Neural cell (in vitro differentiated cells): Measurements from ENCODE around the gene C21orf58.

ENCODE experiments used
- EP300 ChIP-seq: fragments of 450-650 bp; conservative IDR thresholded peaks from 2 replicates; pipeline ENCODE4 v1.6.1; 2014; ENCODE audit warnings: antibody characterized with exemption, mild to moderate bottlenecking, moderate library complexity; ENCODE audit not compliant: poor library complexity, severe bottlenecking
- EZH2 ChIP-seq: fragments of 200-600, 300-800 bp; shearing (Covaris generic), sonication (generic); IDR thresholded peaks from 2 replicates; pipeline ENCODE4 v1.6.1; 2014; ENCODE audit warnings: antibody characterized with exemption, low read length, borderline replicate concordance, mild to moderate bottlenecking; ENCODE audit not compliant: insufficient read depth, poor library complexity, severe bottlenecking
- POLR2AphosphoS5 ChIP-seq: IDR thresholded peaks from 2 replicates; pipeline ENCODE4 v1.6.1; 2012
- RAD21 ChIP-seq: fragments of 450-650 bp; conservative IDR thresholded peaks from 2 replicates; pipeline ENCODE4 v1.6.1; 2014; ENCODE audit warnings: antibody characterized with exemption, mild to moderate bottlenecking, moderate library complexity
- SMC3 ChIP-seq: fragments of 450-650 bp; conservative IDR thresholded peaks from 2 replicates; pipeline ENCODE4 v1.6.1; 2014; ENCODE audit warnings: antibody characterized with exemption, mild to moderate bottlenecking, moderate library complexity; ENCODE audit not compliant: poor library complexity
- TAF1 ChIP-seq: IDR thresholded peaks from 2 replicates; pipeline ENCODE4 v1.6.1; 2012; ENCODE audit warnings: low read depth
- TF ChIP-seq, protein P1 (sequence below): fragments of 450-650 bp; IDR thresholded peaks from 2 replicates; pipeline ENCODE4 v1.5.1; 2014; ENCODE audit warnings: antibody characterized with exemption, mild to moderate bottlenecking, moderate library complexity; ENCODE audit not compliant: poor library complexity, severe bottlenecking
- TF ChIP-seq, protein P2 (sequence below): IDR thresholded peaks from 2 replicates; pipeline ENCODE4 v1.6.1; 2012; ENCODE audit warnings: borderline replicate concordance

DNA sequence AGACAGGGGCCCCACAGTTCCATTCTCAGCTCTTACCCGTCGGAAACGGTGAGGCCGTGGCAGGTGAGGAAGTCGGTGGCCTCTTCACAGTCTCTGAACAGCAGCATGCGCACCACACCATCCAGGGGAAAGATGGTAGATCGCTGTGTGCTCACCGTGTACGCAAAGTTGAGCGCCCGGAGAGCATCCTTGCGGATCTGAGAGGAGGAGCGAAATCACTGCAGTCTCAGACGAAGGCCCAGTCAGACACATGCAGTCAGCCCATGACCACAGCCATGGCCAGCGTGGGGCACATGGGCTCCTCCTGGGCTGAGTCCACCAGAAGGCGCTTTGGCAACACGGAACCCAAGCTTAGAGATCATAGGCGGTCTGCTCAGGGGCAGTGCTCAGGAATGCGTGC lies 56.7 kb downstream of the C21orf58 start:
- TF ChIP-seq POLR2AphosphoS5 (no peak), TAF1 (no peak), EZH2 (no peak), EP300 (no peak), SMC3 (no peak), RAD21 (no peak)
- TF ChIP-seq, protein P1, sequence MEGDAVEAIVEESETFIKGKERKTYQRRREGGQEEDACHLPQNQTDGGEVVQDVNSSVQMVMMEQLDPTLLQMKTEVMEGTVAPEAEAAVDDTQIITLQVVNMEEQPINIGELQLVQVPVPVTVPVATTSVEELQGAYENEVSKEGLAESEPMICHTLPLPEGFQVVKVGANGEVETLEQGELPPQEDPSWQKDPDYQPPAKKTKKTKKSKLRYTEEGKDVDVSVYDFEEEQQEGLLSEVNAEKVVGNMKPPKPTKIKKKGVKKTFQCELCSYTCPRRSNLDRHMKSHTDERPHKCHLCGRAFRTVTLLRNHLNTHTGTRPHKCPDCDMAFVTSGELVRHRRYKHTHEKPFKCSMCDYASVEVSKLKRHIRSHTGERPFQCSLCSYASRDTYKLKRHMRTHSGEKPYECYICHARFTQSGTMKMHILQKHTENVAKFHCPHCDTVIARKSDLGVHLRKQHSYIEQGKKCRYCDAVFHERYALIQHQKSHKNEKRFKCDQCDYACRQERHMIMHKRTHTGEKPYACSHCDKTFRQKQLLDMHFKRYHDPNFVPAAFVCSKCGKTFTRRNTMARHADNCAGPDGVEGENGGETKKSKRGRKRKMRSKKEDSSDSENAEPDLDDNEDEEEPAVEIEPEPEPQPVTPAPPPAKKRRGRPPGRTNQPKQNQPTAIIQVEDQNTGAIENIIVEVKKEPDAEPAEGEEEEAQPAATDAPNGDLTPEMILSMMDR, result no peak
- TF ChIP-seq, protein P2, sequence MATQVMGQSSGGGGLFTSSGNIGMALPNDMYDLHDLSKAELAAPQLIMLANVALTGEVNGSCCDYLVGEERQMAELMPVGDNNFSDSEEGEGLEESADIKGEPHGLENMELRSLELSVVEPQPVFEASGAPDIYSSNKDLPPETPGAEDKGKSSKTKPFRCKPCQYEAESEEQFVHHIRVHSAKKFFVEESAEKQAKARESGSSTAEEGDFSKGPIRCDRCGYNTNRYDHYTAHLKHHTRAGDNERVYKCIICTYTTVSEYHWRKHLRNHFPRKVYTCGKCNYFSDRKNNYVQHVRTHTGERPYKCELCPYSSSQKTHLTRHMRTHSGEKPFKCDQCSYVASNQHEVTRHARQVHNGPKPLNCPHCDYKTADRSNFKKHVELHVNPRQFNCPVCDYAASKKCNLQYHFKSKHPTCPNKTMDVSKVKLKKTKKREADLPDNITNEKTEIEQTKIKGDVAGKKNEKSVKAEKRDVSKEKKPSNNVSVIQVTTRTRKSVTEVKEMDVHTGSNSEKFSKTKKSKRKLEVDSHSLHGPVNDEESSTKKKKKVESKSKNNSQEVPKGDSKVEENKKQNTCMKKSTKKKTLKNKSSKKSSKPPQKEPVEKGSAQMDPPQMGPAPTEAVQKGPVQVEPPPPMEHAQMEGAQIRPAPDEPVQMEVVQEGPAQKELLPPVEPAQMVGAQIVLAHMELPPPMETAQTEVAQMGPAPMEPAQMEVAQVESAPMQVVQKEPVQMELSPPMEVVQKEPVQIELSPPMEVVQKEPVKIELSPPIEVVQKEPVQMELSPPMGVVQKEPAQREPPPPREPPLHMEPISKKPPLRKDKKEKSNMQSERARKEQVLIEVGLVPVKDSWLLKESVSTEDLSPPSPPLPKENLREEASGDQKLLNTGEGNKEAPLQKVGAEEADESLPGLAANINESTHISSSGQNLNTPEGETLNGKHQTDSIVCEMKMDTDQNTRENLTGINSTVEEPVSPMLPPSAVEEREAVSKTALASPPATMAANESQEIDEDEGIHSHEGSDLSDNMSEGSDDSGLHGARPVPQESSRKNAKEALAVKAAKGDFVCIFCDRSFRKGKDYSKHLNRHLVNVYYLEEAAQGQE, result no peak
